ENCODE results near the gene PLEKHG5.

PLEKHG5 gene

DNA sequence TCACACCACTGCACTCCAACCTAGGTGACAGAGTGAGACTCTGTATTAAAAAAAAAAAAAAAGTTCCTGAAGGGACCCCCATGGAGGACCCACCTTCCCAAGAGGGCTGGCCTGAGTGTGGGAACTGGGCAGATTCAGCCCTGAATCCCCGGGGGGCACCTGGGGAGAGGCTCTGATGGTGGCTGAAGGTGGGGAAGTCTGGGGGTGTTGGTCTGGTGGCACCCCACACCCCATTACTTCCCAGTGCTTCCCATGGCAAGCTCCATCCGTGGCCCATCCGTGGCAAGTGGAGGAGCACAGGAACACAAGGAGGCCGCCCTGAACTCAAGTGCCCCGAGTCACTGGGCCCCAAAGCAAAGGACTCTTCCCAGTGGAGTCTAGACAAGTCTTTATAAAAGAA lies 24.7 kb downstream of the PLEKHG5 start:
- DNase-seq (ENCODE audit: extremely low spot score), result no peak
- POLR2A ChIA-PET, result no interaction called here
- TF ChIP-seq ARNT (IDR thresholded peaks at IDR 0.05) (no peak), BHLHE40 (IDR thresholded peaks at IDR 0.05; ENCODE audit: borderline replicate concordance) (no peak), CTBP1 (IDR thresholded peaks at IDR 0.05; ENCODE audit: borderline replicate concordance) (no peak), FOXK2 (IDR thresholded peaks at IDR 0.05) (no peak), FOXM1 (IDR thresholded peaks at IDR 0.05; ENCODE audit: borderline replicate concordance) (no peak), NFRKB (IDR thresholded peaks at IDR 0.05) (no peak), SUZ12 (IDR thresholded peaks at IDR 0.05) (no peak), ZNF384 (IDR thresholded peaks at IDR 0.05) (no peak)
- CTCF ChIA-PET, result interaction anchor here (0.8 to 1.6 kb wide), 2 partner anchors 9 to 13 kb away, joined by 5 read pairs; no protein-coding TSS in a partner anchor

DNA sequence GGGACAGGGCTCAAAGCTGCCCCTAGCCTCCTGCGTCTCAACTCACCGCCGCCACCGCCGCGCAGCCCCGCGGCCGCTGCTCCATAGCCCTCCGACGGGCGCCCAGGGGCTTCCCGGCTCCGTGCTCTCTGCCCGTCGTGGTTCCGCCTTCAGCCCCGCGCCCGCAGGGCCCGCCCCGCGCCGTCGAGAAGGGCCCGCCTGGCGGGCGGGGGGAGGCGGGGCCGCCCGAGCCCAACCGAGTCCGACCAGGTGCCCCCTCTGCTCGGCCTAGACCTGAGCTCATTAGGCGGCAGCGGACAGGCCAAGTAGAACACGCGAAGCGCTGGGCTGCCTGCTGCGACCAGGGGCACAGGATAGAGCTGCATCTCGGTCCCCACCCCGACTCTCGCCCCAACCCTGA lies 25.4 kb downstream of the PLEKHG5 start, which contains the start of gene TNFRSF25:
TNFRSF25 (minus strand) TSS at position 151 of the 400 bp plus-strand sequence; CDS start at position 85, 66 bp downstream.
- DNase-seq (ENCODE audit: extremely low spot score), result no peak
- ChIA-PET POLR2A (no interaction called here), CTCF (interaction anchor here (1.6 kb wide), 1 partner anchor 10 kb away, joined by 5 read pairs; no protein-coding TSS in a partner anchor)
- no peak for TF ChIP-seq FOXA1 (IDR thresholded peaks at IDR 0.05)
- TF ChIP-seq ELF4 (IDR thresholded peaks at IDR 0.05), result no peak
- TF ChIP-seq, protein P1, sequence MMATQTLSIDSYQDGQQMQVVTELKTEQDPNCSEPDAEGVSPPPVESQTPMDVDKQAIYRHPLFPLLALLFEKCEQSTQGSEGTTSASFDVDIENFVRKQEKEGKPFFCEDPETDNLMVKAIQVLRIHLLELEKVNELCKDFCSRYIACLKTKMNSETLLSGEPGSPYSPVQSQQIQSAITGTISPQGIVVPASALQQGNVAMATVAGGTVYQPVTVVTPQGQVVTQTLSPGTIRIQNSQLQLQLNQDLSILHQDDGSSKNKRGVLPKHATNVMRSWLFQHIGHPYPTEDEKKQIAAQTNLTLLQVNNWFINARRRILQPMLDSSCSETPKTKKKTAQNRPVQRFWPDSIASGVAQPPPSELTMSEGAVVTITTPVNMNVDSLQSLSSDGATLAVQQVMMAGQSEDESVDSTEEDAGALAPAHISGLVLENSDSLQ (IDR thresholded peaks at IDR 0.05), result no peak
- no peak for TF ChIP-seq SP1 (IDR thresholded peaks at IDR 0.05)
- no peak for TF ChIP-seq FOXM1 (IDR thresholded peaks at IDR 0.05; ENCODE audit: borderline replicate concordance)
- no peak for TF ChIP-seq FOXK2 (IDR thresholded peaks at IDR 0.05)
- TF ChIP-seq ARNT (IDR thresholded peaks at IDR 0.05), result no peak
- TF ChIP-seq BHLHE40 (IDR thresholded peaks at IDR 0.05; ENCODE audit: borderline replicate concordance), result no peak
- TF ChIP-seq HDGF (IDR thresholded peaks at IDR 0.05; ENCODE audit: borderline replicate concordance), result no peak
- no peak for TF ChIP-seq LEF1 (IDR thresholded peaks at IDR 0.05; ENCODE audit: borderline replicate concordance)
- no peak for TF ChIP-seq CTBP1 (IDR thresholded peaks at IDR 0.05; ENCODE audit: borderline replicate concordance)
- no peak for TF ChIP-seq ZNF384 (IDR thresholded peaks at IDR 0.05)
- TF ChIP-seq L3MBTL2 (conservative IDR thresholded peaks at IDR 0.05), result no peak

DNA sequence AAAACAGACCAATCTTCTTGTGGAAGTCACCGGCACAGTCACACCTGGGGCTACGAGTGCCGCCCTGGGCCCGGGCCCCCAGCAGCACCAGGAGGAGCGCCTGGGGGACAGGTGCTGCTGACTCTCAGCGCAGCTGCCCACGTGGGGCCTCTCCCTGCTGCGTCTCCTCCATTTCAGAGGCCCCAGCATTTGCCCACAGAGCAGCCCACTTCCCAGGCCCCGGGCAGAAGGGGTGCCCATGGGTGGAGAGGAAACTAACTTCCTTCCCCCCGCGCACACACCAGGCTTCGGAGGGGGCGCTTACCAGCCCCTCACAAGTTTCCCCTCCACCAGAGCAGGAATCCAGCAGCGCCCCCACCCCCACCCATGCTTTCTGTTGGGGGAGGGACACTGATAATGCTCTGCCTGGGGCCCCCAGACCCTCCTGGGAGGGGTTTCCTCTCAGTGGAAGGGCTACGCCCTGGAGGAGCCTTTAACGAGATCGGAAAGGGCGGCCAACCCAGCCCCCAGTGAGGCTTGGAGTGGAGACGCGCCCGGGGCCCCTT lies 25.9 kb downstream of the PLEKHG5 start:
- DNase-seq (ENCODE audit: extremely low spot score), result no peak
- ChIA-PET POLR2A (no interaction called here), CTCF (no interaction called here)
- TF ChIP-seq ARNT (IDR thresholded peaks at IDR 0.05) (no peak), HDGF (IDR thresholded peaks at IDR 0.05; ENCODE audit: borderline replicate concordance) (no peak), BHLHE40 (IDR thresholded peaks at IDR 0.05; ENCODE audit: borderline replicate concordance) (no peak), ELF4 (IDR thresholded peaks at IDR 0.05) (no peak), TARDBP (IDR thresholded peaks at IDR 0.05) (no peak), FOXK2 (IDR thresholded peaks at IDR 0.05) (no peak), ZNF384 (IDR thresholded peaks at IDR 0.05) (no peak), CTBP1 (IDR thresholded peaks at IDR 0.05; ENCODE audit: borderline replicate concordance) (no peak), FOXA1 (IDR thresholded peaks at IDR 0.05) (no peak), SUZ12 (IDR thresholded peaks at IDR 0.05) (no peak), SP1 (IDR thresholded peaks at IDR 0.05) (no peak), FOXM1 (IDR thresholded peaks at IDR 0.05; ENCODE audit: borderline replicate concordance) (no peak), LEF1 (IDR thresholded peaks at IDR 0.05; ENCODE audit: borderline replicate concordance) (no peak), NFRKB (IDR thresholded peaks at IDR 0.05) (no peak), L3MBTL2 (conservative IDR thresholded peaks at IDR 0.05) (no peak)
- TF ChIP-seq, protein P1 (IDR thresholded peaks at IDR 0.05), result no peak

DNA sequence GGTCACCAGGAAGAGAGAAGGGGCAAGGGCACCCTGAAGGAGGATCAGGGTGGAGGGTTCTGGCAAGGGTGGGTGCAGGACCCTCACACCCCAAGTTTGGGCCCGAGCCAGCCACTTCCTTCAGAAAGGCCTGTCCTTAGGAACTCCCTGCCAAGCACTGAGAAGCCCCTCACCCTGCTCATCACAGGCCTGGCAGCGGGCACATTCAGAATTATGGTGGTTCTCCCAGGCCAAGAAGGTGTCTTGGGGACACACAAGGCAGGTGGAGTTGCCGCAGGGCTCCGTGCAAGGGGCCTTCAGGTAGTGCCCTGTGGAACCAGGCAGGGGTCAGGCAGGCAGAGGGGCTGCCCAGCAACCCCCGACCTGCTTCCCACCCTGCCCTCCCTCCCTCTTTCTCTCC lies 26.6 kb downstream of the PLEKHG5 start:
- DNase-seq (ENCODE audit: extremely low spot score), result no peak
- TF ChIP-seq HDGF (IDR thresholded peaks at IDR 0.05; ENCODE audit: borderline replicate concordance), result no peak
- TF ChIP-seq ELF4 (IDR thresholded peaks at IDR 0.05), result no peak
- no peak for TF ChIP-seq FOXA1 (IDR thresholded peaks at IDR 0.05)
- no peak for TF ChIP-seq NFRKB (IDR thresholded peaks at IDR 0.05)
- no peak for TF ChIP-seq SUZ12 (IDR thresholded peaks at IDR 0.05)
- TF ChIP-seq FOXM1 (IDR thresholded peaks at IDR 0.05; ENCODE audit: borderline replicate concordance), result no peak
- ChIA-PET CTCF (interaction anchor here (1.0 kb wide), 1 partner anchor 43 kb away, joined by 3 read pairs; no protein-coding TSS in a partner anchor), POLR2A (no interaction called here)

- no peak for TF ChIP-seq LEF1 (IDR thresholded peaks at IDR 0.05; ENCODE audit: borderline replicate concordance)
- TF ChIP-seq ZNF384 (IDR thresholded peaks at IDR 0.05), result no peak
- TF ChIP-seq ARNT (IDR thresholded peaks at IDR 0.05), result no peak
Measured at GRCh38 chr1:6464514-6464836, 27.0 kb downstream of the PLEKHG5 start.

GRCh38 chr1:6463120-6463412 lies 28.4 kb downstream of the PLEKHG5 start:
- DNase-seq (ENCODE audit: extremely low spot score), result no peak
- ChIA-PET CTCF (interaction anchor here (1.6 kb wide), 1 partner anchor 9 kb away, joined by 4 read pairs; no protein-coding TSS in a partner anchor), POLR2A (no interaction called here)
- no peak for TF ChIP-seq CTBP1 (IDR thresholded peaks at IDR 0.05; ENCODE audit: borderline replicate concordance)
- no peak for TF ChIP-seq LEF1 (IDR thresholded peaks at IDR 0.05; ENCODE audit: borderline replicate concordance)
- TF ChIP-seq BHLHE40 (IDR thresholded peaks at IDR 0.05; ENCODE audit: borderline replicate concordance), result no peak

More at GRCh38 chr1:6464514-6464836, 27.0 kb downstream of the PLEKHG5 start:
- POLR2A ChIA-PET, result no interaction called here
- CTCF ChIA-PET, result interaction anchor here (1.0 kb wide), 1 partner anchor 43 kb away, joined by 3 read pairs; no protein-coding TSS in a partner anchor
- no peak for DNase-seq (ENCODE audit: extremely low spot score)

DNA sequence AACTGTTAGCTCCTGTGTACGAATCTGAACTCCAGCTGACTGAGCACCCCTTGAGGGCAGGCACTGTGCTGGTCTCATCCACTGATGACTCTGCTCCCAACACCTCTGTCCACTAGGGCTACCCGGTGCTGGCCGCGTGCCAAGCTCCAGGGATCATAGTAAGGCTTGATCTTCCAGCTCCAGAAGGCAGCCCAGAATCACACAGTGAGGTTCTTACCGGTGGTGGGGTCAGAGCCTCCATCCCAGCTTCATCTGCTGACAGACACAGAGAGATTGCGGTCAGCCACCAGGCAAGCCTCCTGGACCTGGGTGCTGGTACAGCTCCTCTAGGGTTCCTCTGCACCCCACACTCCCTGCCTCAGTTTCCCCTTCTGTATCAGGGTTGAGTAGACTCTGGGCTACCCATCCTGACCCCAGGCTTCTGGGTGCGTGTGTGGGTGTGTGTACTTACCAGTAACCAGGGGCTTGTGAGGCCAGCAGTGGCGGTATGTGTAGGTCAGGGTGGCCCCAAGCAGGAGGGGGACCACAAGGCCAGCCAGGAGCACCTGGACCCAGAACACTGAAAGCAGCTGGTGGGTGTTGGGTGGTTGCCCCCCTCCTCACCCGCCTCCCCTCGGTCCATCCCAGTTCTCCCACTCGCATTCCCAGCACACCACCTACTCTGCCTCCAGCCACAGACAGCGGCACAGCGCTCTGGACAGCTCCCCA lies 28.9 kb downstream of the PLEKHG5 start:
- no peak for DNase-seq (ENCODE audit: extremely low spot score)
- ChIA-PET CTCF (interaction anchor here (1.6 kb wide), 1 partner anchor 9 kb away, joined by 4 read pairs; no protein-coding TSS in a partner anchor), POLR2A (no interaction called here)
- TF ChIP-seq HDGF (IDR thresholded peaks at IDR 0.05; ENCODE audit: borderline replicate concordance) (no peak), LEF1 (IDR thresholded peaks at IDR 0.05; ENCODE audit: borderline replicate concordance) (no peak)
- TF ChIP-seq, protein P1 (IDR thresholded peaks at IDR 0.05), result no peak

All from HEK293T (cell line).